B cell (primary cell): ENCODE data around the gene ZRANB1. TPM values are rescaled to one million over a fixed set of nuclear protein-coding genes. Genes with fewer than 3 reads are reported as not detected.

Experiments used
- ATAC-seq: fragments of 200-7000 bp; cut with Tn5 transposase; one replicate; pipeline ENCODE4 v1.10.0; 2021; ENCODE audit warnings: low read depth, mild to moderate bottlenecking, moderate number of reproducible peaks, moderate library complexity
- CTCF ChIA-PET: fragments of 350-600 bp; sonication (Branson Sonifier 250); formaldehyde crosslinking; loops from one replicate; lab custom pipeline; 2021; ENCODE audit warnings: antibody characterized with exemption, inconsistent platforms; lab: Charles Lee
- POLR2A ChIA-PET: fragments of 350-600 bp; sonication (Branson Sonifier 250); formaldehyde crosslinking; loops from one replicate; lab custom pipeline; 2021; ENCODE audit warnings: antibody characterized with exemption; lab: Charles Lee
- DNase-seq: peaks from one replicate; pipeline ENCODE4 v3.0.0; 2013
- H2AFZ ChIP-seq: 2 replicates; pipeline ENCODE4 v1.6.1; 2012; ENCODE audit warnings: mild to moderate bottlenecking, low read depth, low read length; ENCODE audit not compliant: insufficient read depth, poor library complexity, severe bottlenecking
- H3K27ac ChIP-seq, 2 donors: 1 replicate in 1 of 2; 2 replicates in 1 of 2; pipeline ENCODE4 v1.5.1; 2012 to 2013; ENCODE audit warnings: low read length in 2 of 2, mild to moderate bottlenecking in 2 of 2, moderate library complexity in 1 of 2
- H3K27me3 ChIP-seq, 4 experiments: fragments of 200-600 bp in 1 of 4; sonication (generic) in 1 of 4; replicated peaks in 1 of 4; 1 replicate in 2 of 4; 2 replicates in 2 of 4; pipeline versions ENCODE4 v1.6.1 to v1.7.0; 2013 to 2016; ENCODE audit warnings: low read length in 3 of 4, mild to moderate bottlenecking in 2 of 4, mixed read lengths in 1 of 4, moderate library complexity in 1 of 4; ENCODE audit not compliant: insufficient read depth in 4 of 4, control insufficient read depth in 3 of 4; ENCODE audit errors: control extremely low read depth in 1 of 4
- H3K36me3 ChIP-seq, 2 experiments: replicated peaks in 1 of 2; 1 replicate in 1 of 2; 2 replicates in 1 of 2; pipeline versions ENCODE4 v1.6.1 to v1.7.1; 2013; ENCODE audit warnings: low read length in 1 of 2; ENCODE audit not compliant: insufficient read depth in 2 of 2, control insufficient read depth in 1 of 2; ENCODE audit errors: control extremely low read depth in 1 of 2, extremely low read depth in 1 of 2
- H3K4me1 ChIP-seq, 2 donors: fragments of 200-600 bp in 1 of 2; sonication (generic) in 1 of 2; 1 replicate in 1 of 2; 2 replicates in 1 of 2; pipeline versions ENCODE4 v1.5.1 to v1.6.1; 2013 to 2017; ENCODE audit warnings: low read length in 2 of 2; ENCODE audit not compliant: control insufficient read depth in 2 of 2, insufficient read depth in 2 of 2
- H3K4me2 ChIP-seq: replicated peaks from 2 replicates; pipeline ENCODE3; 2012; ENCODE audit warnings: mild to moderate bottlenecking, low read depth, low read length; ENCODE audit not compliant: poor library complexity, severe bottlenecking
- H3K4me3 ChIP-seq, 5 experiments: fragments of 200-600 bp in 1 of 5; sonication (generic) in 1 of 5; 1 replicate in 3 of 5; 2 replicates in 2 of 5; pipeline versions ENCODE4 v1.5.1 to v1.7.0; 2011 to 2016; ENCODE audit warnings: low read length in 4 of 5, mild to moderate bottlenecking in 4 of 5, low read depth in 2 of 5, control low read depth in 1 of 5, moderate library complexity in 1 of 5; ENCODE audit not compliant: insufficient read depth in 1 of 5; ENCODE audit errors: control extremely low read depth in 1 of 5, extremely low read depth in 1 of 5
- H3K79me2 ChIP-seq: fragments of 200-600 bp; sonication (generic); one replicate; pipeline ENCODE4 v1.6.0; 2016; ENCODE audit warnings: low read length; ENCODE audit not compliant: control insufficient read depth, insufficient read depth
- H3K9ac ChIP-seq: fragments of 200-600 bp; sonication (generic); 2 replicates; pipeline ENCODE4 v1.6.1; 2017; ENCODE audit warnings: mild to moderate bottlenecking, low read length, moderate library complexity
- H3K9me3 ChIP-seq, 3 donors: one replicate each; pipeline versions ENCODE4 v1.6.1 to v1.7.1; 2013; ENCODE audit warnings: low read length in 2 of 3; ENCODE audit not compliant: control insufficient read depth in 2 of 3, insufficient read depth in 1 of 3; ENCODE audit errors: control extremely low read depth in 1 of 3
- H4K20me1 ChIP-seq: 2 replicates; pipeline ENCODE4 v1.6.0; 2012; ENCODE audit warnings: mild to moderate bottlenecking, low read length; ENCODE audit not compliant: insufficient read depth, control insufficient read depth, poor library complexity, severe bottlenecking
- H3K27ac Mint-ChIP-seq: one replicate; pipeline ENCODE4 v1.8.0; 2021; ENCODE audit warnings: mixed read lengths
- H3K27me3 Mint-ChIP-seq: one replicate; pipeline ENCODE4 v1.8.0; 2021; ENCODE audit warnings: mixed read lengths
- H3K4me1 Mint-ChIP-seq: one replicate; pipeline ENCODE4 v1.8.0; 2021; ENCODE audit warnings: mixed read lengths
- H3K4me3 Mint-ChIP-seq: one replicate; pipeline ENCODE4 v1.8.0; 2021; ENCODE audit warnings: mixed read lengths
- H3K9me3 Mint-ChIP-seq: one replicate; pipeline ENCODE4 v1.8.0; 2022; ENCODE audit warnings: mixed read lengths; ENCODE audit not compliant: insufficient read depth
- EZH2 ChIP-seq: IDR thresholded peaks from 2 replicates; pipeline ENCODE4 v1.6.1; 2012; ENCODE audit warnings: borderline replicate concordance, low read depth, mild to moderate bottlenecking, moderate library complexity, low read length; ENCODE audit not compliant: insufficient read depth, poor library complexity, severe bottlenecking
- WGBS: methylation state at CpG from one replicate; pipeline ENCODE4 v1.1.5; 2013; ENCODE audit warnings: missing lambda C conversion rate; ENCODE audit not compliant: insufficient coverage; 5-methylcytosine and 5-hydroxymethylcytosine counted together
- intact Hi-C: fragments of 100-400 bp; cut with micrococcal nuclease; formaldehyde crosslinking; loops from one replicate; pipeline ENCODE4 v1.10.0; 2022
- polyA plus RNA-seq: library from polyadenylated mRNA; depleted of rRNA; stranded (reverse); fragments of >200 nt; gene quantifications from 2 replicates; pipeline ENCODE4 v1.2.3, GENCODE V29; 2012
- total RNA-seq, 2 donors: library from RNA; stranded (reverse); fragments of 120-200 nt in 1 of 2; gene quantifications; 1 replicate in 1 of 2; 2 replicates in 1 of 2; pipeline versions ENCODE4 v1.2.3 to v1.2.4, GENCODE V29; 2013 to 2022
- TF ChIP-seq, protein P1 (sequence below): fragments of 200-600 bp; IDR thresholded peaks from one replicate; pipeline ENCODE4 v1.8.0; 2022; ENCODE audit warnings: antibody characterized with exemption, mild to moderate bottlenecking

Gene ZRANB1
- total and polyA plus RNA-seq, 2 donors (not counting 1 experiment from before 2014, with no cell fraction given), result 6.5 to 28.0 TPM

DNA sequence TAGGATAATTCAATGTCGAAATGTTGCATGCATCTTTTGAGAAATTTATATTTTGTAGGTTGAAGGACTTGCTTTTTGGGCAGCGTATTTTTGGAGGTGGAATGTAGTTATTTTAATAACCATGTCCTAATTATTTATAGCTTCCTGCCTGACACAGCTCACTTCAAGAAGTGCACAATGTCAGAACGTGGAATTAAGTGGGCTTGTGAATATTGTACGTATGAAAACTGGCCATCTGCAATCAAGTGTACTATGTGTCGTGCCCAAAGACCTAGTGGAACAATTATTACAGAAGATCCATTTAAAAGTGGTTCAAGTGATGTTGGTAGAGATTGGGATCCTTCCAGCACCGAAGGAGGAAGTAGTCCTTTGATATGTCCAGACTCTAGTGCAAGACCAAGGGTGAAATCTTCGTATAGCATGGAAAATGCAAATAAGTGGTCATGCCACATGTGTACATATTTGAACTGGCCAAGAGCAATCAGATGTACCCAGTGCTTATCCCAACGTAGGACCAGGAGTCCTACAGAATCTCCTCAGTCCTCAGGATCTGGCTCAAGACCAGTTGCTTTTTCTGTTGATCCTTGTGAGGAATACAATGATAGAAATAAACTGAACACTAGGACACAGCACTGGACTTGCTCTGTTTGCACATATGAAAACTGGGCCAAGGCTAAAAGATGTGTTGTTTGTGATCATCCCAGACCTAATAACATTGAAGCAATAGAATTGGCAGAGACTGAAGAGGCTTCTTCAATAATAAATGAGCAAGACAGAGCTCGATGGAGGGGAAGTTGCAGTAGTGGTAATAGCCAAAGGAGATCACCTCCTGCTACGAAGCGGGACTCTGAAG is 620 bp downstream of the ZRANB1 start:
- POLR2A ChIA-PET, result no interaction called here
- Mint-ChIP-seq H3K27ac (no peak overlapping the region), H3K4me3 (no peak overlapping the region), H3K9me3 (no peaks in the 10 kb centered on the region), H3K27me3 (no peaks in the 10 kb centered on the region), H3K4me1 (peaks cover 49% of the 10 kb centered on the region)
- no peak overlapping the region for H3K27ac ChIP-seq
- no peak overlapping the region for H2AFZ ChIP-seq
- intact Hi-C loops, result no loop called here
- H3K9me3 ChIP-seq, result no peaks in the 10 kb centered on the region
- TF ChIP-seq, protein P1, sequence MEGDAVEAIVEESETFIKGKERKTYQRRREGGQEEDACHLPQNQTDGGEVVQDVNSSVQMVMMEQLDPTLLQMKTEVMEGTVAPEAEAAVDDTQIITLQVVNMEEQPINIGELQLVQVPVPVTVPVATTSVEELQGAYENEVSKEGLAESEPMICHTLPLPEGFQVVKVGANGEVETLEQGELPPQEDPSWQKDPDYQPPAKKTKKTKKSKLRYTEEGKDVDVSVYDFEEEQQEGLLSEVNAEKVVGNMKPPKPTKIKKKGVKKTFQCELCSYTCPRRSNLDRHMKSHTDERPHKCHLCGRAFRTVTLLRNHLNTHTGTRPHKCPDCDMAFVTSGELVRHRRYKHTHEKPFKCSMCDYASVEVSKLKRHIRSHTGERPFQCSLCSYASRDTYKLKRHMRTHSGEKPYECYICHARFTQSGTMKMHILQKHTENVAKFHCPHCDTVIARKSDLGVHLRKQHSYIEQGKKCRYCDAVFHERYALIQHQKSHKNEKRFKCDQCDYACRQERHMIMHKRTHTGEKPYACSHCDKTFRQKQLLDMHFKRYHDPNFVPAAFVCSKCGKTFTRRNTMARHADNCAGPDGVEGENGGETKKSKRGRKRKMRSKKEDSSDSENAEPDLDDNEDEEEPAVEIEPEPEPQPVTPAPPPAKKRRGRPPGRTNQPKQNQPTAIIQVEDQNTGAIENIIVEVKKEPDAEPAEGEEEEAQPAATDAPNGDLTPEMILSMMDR, result no peak
- no peak for TF ChIP-seq EZH2
- WGBS, result 49% methylated on average over 7 of the region's 11 CpGs
- H3K4me3 ChIP-seq, result no peak overlapping the region
- no peaks in the 10 kb centered on the region for H3K27me3 ChIP-seq
- H3K79me2 ChIP-seq, result peaks cover 98% of the 10 kb centered on the region
- no peaks in the 10 kb centered on the region for H3K4me1 ChIP-seq
- no peak overlapping the region for H3K9ac ChIP-seq
- no peak for ATAC-seq
- DNase-seq, result no peak
- peaks cover 82% of the 10 kb centered on the region for H4K20me1 ChIP-seq
- CTCF ChIA-PET, result no interaction called here
- peaks cover 0 to 16% of the 10 kb centered on the region in 2 experiments for H3K36me3 ChIP-seq
- H3K4me2 ChIP-seq, result no peak overlapping the region
